Activated CD8-positive, alpha-beta T cell treated with anti-CD3 and anti-CD28 coated beads, Interleukin-2, amount 10 ng/mL, durations not matched to agents 7 days and 5 days (primary cell): Measurements from ENCODE around the gene ALMS1. TPM values are rescaled to one million over a fixed set of nuclear protein-coding genes. Genes with fewer than 3 reads are reported as not detected.

ENCODE experiments used
- ATAC-seq: fragments of 150-1000 bp; cut with Tn5 transposase; one replicate; pipeline ENCODE4 v1.10.0; 2021; ENCODE audit warnings: moderate library complexity
- CTCF ChIA-PET: fragments of 350-600 bp; sonication (Branson Sonifier 250); formaldehyde crosslinking; loops from one replicate; lab custom pipeline; 2021; ENCODE audit warnings: antibody characterized with exemption; lab: Charles Lee
- POLR2A ChIA-PET: fragments of 350-600 bp; sonication (Branson Sonifier 250); formaldehyde crosslinking; loops from one replicate; lab custom pipeline; 2021; ENCODE audit warnings: antibody characterized with exemption; lab: Charles Lee
- DNase-seq: peaks from one replicate; pipeline ENCODE4 v3.0.0-alpha.2; 2020
- H3K27ac Mint-ChIP-seq: one replicate; pipeline ENCODE4 v1.8.0; 2021; ENCODE audit warnings: mild to moderate bottlenecking, mixed read lengths
- H3K27me3 Mint-ChIP-seq: one replicate; pipeline ENCODE4 v1.8.0; 2021; ENCODE audit warnings: low read depth, mixed read lengths
- H3K36me3 Mint-ChIP-seq: one replicate; pipeline ENCODE4 v1.8.0; 2021; ENCODE audit warnings: low read depth, mixed read lengths
- H3K4me1 Mint-ChIP-seq: one replicate; pipeline ENCODE4 v1.8.0; 2021; ENCODE audit warnings: low read depth, mixed read lengths
- H3K4me3 Mint-ChIP-seq: one replicate; pipeline ENCODE4 v1.8.0; 2021; ENCODE audit warnings: mild to moderate bottlenecking, mixed read lengths
- H3K9me3 Mint-ChIP-seq: one replicate; pipeline ENCODE4 v1.8.0; 2022; ENCODE audit warnings: mixed read lengths; ENCODE audit not compliant: insufficient read depth
- total RNA-seq, 2 experiments: library from RNA; stranded (reverse); gene quantifications; one replicate each; pipeline ENCODE4 v1.2.3, GENCODE V29; 2021

The ALMS1 gene
- total RNA-seq, 2 experiments from 2014 or later = 19.9 to 21.3 TPM

- CTCF ChIA-PET = interaction anchor here (0.6 kb wide), 1 partner anchor 21 kb away, joined by 3 read pairs; no protein-coding TSS in a partner anchor
- H3K4me1 Mint-ChIP-seq = no peaks in the 10 kb centered on the region
- peaks cover 4% of the 10 kb centered on the region for H3K27me3 Mint-ChIP-seq
- POLR2A ChIA-PET = no interaction called here
- DNase-seq = no peak
- H3K9me3 Mint-ChIP-seq = no peaks in the 10 kb centered on the region
- ATAC-seq = no peak
- H3K36me3 Mint-ChIP-seq = no peaks in the 10 kb centered on the region
- H3K27ac Mint-ChIP-seq = no peak overlapping the region
- no peak overlapping the region for H3K4me3 Mint-ChIP-seq
These were observed 268.5 kb downstream of the ALMS1 start for GRCh38 chr2:73654175-73654574.

Other genes with a start within 250 kb of the ALMS1 start
- not detected for gene NOTO, start 183.3 kb upstream of the ALMS1 start, total RNA-seq
- 10 to 100 TPM; 16.6 to 21.3 TPM for gene SMYD5, start 171.6 kb upstream of the ALMS1 start, total RNA-seq
- gene PRADC1, start 152.6 kb upstream of the ALMS1 start, total RNA-seq = 10 to 100 TPM; 19.0 to 19.1 TPM
- gene CCT7, start 151.5 kb upstream of the ALMS1 start, total RNA-seq = 100 to 1,000 TPM; 347 to 362 TPM
- gene FBXO41, start 101.4 kb upstream of the ALMS1 start, total RNA-seq = 10 to 100 TPM; 32.0 to 32.3 TPM
- not detected for gene EGR4, start 92.3 kb upstream of the ALMS1 start, total RNA-seq